Skeletal muscle tissue (tissue), 4 donors: ENCODE results near the gene RS1. TPM values are rescaled to one million over a fixed set of nuclear protein-coding genes. Genes with fewer than 3 reads are reported as not detected.
A peak's percentile ranks its signal among the peaks of the same experiment; 100 is the strongest.

Source experiments
- H3K27ac ChIP-seq: one replicate; pipeline ENCODE4 v1.7.0; 2013; ENCODE audit warnings: mild to moderate bottlenecking, low read depth, low read length, inconsistent platforms
- H3K27me3 ChIP-seq, 3 donors: one replicate each; pipeline ENCODE4 v1.7.0; 2013; ENCODE audit warnings: low read length in 3 of 3; ENCODE audit not compliant: control insufficient read depth in 3 of 3, insufficient read depth in 3 of 3
- H3K36me3 ChIP-seq, 3 donors: one replicate each; pipeline ENCODE4 v1.7.0; 2013; ENCODE audit warnings: low read length in 3 of 3; ENCODE audit not compliant: control insufficient read depth in 3 of 3, insufficient read depth in 3 of 3
- H3K4me1 ChIP-seq, 3 donors: one replicate each; pipeline ENCODE4 v1.7.0; 2013; ENCODE audit warnings: low read length in 3 of 3, mild to moderate bottlenecking in 3 of 3; ENCODE audit not compliant: control insufficient read depth in 3 of 3, insufficient read depth in 3 of 3
- H3K4me3 ChIP-seq, 3 donors: one replicate each; pipeline ENCODE4 v1.7.0; 2013; ENCODE audit warnings: low read length in 3 of 3
- H3K9ac ChIP-seq, 3 donors: one replicate each; pipeline ENCODE4 v1.7.0; 2013; ENCODE audit warnings: low read length in 3 of 3, mild to moderate bottlenecking in 3 of 3, moderate library complexity in 2 of 3, low read depth in 1 of 3
- H3K9me3 ChIP-seq, 3 donors: one replicate each; pipeline ENCODE4 v1.7.0; 2013; ENCODE audit warnings: low read length in 3 of 3; ENCODE audit not compliant: control insufficient read depth in 3 of 3
- total RNA-seq: library from RNA; depleted of rRNA; stranded (reverse); fragments of >200 nt; gene quantifications from one replicate; pipeline ENCODE4 v1.2.3, GENCODE V29; 2014
- donor health status: Osteomylitis.

The RS1 gene
- under 0.01 TPM for total RNA-seq

- H3K9ac ChIP-seq = no peak within 1 kb of the TSS
- no peaks in the 10 kb centered on the region for H3K36me3 ChIP-seq
- H3K4me3 ChIP-seq = no peak within 1 kb of the TSS
- no peaks in the 10 kb centered on the region for H3K4me1 ChIP-seq
- no peak within 1 kb of the TSS for H3K27ac ChIP-seq
- no peaks in the 10 kb centered on the region for H3K27me3 ChIP-seq
- H3K9me3 ChIP-seq = no peaks in the 10 kb centered on the region
Observed at GRCh38 chrX:18672008-18672407, at the start of gene RS1. Gene RS1 (minus strand): TSS chrX:18672108. CDS start chrX:18672068, 40 bp downstream.

- Histone ChIP-seq H3K4me3 (no peak overlapping the region), H3K9ac (no peak overlapping the region), H3K9me3 (no peaks in the 10 kb centered on the region), H3K27ac (no peak overlapping the region), H3K36me3 (no peaks in the 10 kb centered on the region), H3K27me3 (no peaks in the 10 kb centered on the region), H3K4me1 (peaks cover 0 to 5% (median 0%) of the 10 kb centered on the region in 3 donors)
Observed at GRCh38 chrX:18719852-18720251, 47.9 kb upstream of the RS1 start.

GRCh38 chrX:18714910-18715309 lies 43.0 kb upstream of the RS1 start:
- H3K4me1 ChIP-seq = no peaks in the 10 kb centered on the region
- H3K27ac ChIP-seq = no peak overlapping the region
- H3K9me3 ChIP-seq = no peaks in the 10 kb centered on the region
- H3K9ac ChIP-seq = no peak overlapping the region
- H3K27me3 ChIP-seq = no peaks in the 10 kb centered on the region
- H3K36me3 ChIP-seq = no peaks in the 10 kb centered on the region
- no peak overlapping the region for H3K4me3 ChIP-seq

- Histone ChIP-seq H3K4me1 (no peaks in the 10 kb centered on the region), H3K4me3 (no peak overlapping the region), H3K9me3 (no peaks in the 10 kb centered on the region), H3K9ac (no peak overlapping the region), H3K27ac (no peak overlapping the region), H3K27me3 (no peaks in the 10 kb centered on the region), H3K36me3 (no peaks in the 10 kb centered on the region)
Observed at GRCh38 chrX:18709833-18710232, 37.9 kb upstream of the RS1 start.

- no peak within 1 kb of the TSS for H3K4me3 ChIP-seq
- no peaks in the 10 kb centered on the region for H3K36me3 ChIP-seq
- H3K9ac ChIP-seq = no peak within 1 kb of the TSS
- no peak within 1 kb of the TSS for H3K27ac ChIP-seq
- H3K9me3 ChIP-seq = no peaks in the 10 kb centered on the region
- H3K27me3 ChIP-seq = no peaks in the 10 kb centered on the region
- H3K4me1 ChIP-seq = no peaks in the 10 kb centered on the region
Observed at GRCh38 chrX:18707426-18708049, 35.6 kb upstream of the RS1 start, which contains the start of gene PPEF1. Gene PPEF1 (plus strand): TSS chrX:18707645. CDS start chrX:18707781, 136 bp downstream.

- Histone ChIP-seq H3K4me1 (no peaks in the 10 kb centered on the region), H3K27ac (no peak overlapping the region), H3K36me3 (no peaks in the 10 kb centered on the region), H3K4me3 (no peak overlapping the region), H3K9me3 (no peaks in the 10 kb centered on the region), H3K27me3 (peaks cover 0 to 4% (median 0%) of the 10 kb centered on the region in 3 donors), H3K9ac (no peak overlapping the region)
Observed at GRCh38 chrX:18702362-18703195, 30.7 kb upstream of the RS1 start.

- Histone ChIP-seq H3K36me3 (no peaks in the 10 kb centered on the region), H3K27ac (no peak overlapping the region)
Observed at GRCh38 chrX:18701621-18702361, 29.9 kb upstream of the RS1 start.

GRCh38 chrX:18698737-18699650 lies 27.1 kb upstream of the RS1 start:
- Histone ChIP-seq H3K27me3 (peaks cover 0 to 4% (median 0%) of the 10 kb centered on the region in 3 donors), H3K4me3 (no peak overlapping the region), H3K27ac (peak overlapping the region; percentile 46), H3K4me1 (no peaks in the 10 kb centered on the region), H3K36me3 (no peaks in the 10 kb centered on the region), H3K9me3 (peaks cover 0 to 3% (median 0%) of the 10 kb centered on the region in 3 donors), H3K9ac (no peak overlapping the region)

More at GRCh38 chrX:18701621-18702361, 29.9 kb upstream of the RS1 start:
- Histone ChIP-seq H3K4me3 (no peak overlapping the region), H3K4me1 (no peaks in the 10 kb centered on the region), H3K9ac (no peak overlapping the region), H3K9me3 (no peaks in the 10 kb centered on the region), H3K27me3 (peaks cover 0 to 4% (median 0%) of the 10 kb centered on the region in 3 donors)

- no peak overlapping the region for H3K4me3 ChIP-seq
- peaks cover 0 to 4% (median 0%) of the 10 kb centered on the region in 3 donors for H3K27me3 ChIP-seq
- no peaks in the 10 kb centered on the region for H3K36me3 ChIP-seq
- H3K27ac ChIP-seq = no peak overlapping the region
- no peaks in the 10 kb centered on the region for H3K4me1 ChIP-seq
- H3K9me3 ChIP-seq = peaks cover 0 to 3% (median 0%) of the 10 kb centered on the region in 3 donors
- no peak overlapping the region for H3K9ac ChIP-seq
Observed at GRCh38 chrX:18696653-18697052, 24.7 kb upstream of the RS1 start.
